ENCODE data around the gene BLMH.
A peak's percentile ranks its signal among the peaks of the same experiment; 100 is the strongest.
"Not testable (repeated sequence)": the region's sequence is repeated elsewhere in the genome, so short reads cannot be mapped to it uniquely, and the experiment has no call there.

The BLMH gene

DNA sequence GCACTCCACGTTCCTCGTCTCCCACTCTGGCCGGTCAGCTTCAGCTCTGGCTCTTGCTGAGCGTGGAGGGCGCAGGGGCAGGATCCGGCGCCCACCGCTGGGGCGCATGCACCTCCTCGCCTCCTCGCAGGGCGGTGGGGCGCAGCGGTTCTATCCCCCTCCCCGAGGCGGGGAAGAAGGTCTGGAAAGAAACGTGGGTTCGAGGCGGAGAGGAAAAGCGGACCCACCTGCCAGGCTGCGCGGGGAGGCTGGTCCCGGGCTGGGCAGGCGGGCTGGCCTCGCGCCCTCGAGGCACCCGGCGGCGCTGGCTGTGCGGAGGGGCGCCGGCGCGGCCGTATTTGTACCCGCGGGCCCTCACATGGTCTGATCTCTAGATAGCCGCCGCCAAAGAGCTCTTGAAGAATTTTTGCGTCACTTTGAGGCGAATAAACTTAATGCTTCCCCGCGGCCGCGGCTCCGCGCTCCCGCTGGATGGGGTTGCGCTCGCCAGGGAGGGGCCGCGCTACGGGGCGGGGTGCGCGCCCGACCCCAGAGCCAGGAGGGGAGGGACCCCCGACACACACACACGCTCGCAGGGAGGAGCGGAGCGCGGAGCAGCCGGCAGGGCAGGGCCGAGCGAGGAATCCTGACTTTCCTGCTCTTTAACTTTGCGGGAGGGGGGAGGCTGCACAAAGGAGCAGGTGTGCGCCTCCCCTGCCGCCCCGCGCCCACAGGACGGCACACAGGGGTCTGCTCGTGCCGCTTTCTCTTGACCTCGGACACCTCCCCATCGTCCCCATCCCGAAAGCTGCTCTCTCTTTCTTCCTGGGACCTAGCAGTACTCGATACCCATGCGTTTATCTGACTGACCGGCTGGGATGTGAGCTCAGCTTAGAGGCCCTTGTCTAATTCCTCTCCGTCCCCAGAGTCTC is 56.1 kb downstream of the BLMH start, which contains the start of gene SLC6A4:
SLC6A4 (minus strand) TSS at position 312 of the 911 bp plus-strand sequence. CDS start 13,739 bp downstream, outside the sequence.
- peak; percentile 62 for DNase-seq (ENCODE audit: low spot score)
- in situ Hi-C loops (cut with MboI; ENCODE audit: low sequenced_read_pairs, unreplicated experiment): no loop called here
- TF ChIP-seq, protein P1, sequence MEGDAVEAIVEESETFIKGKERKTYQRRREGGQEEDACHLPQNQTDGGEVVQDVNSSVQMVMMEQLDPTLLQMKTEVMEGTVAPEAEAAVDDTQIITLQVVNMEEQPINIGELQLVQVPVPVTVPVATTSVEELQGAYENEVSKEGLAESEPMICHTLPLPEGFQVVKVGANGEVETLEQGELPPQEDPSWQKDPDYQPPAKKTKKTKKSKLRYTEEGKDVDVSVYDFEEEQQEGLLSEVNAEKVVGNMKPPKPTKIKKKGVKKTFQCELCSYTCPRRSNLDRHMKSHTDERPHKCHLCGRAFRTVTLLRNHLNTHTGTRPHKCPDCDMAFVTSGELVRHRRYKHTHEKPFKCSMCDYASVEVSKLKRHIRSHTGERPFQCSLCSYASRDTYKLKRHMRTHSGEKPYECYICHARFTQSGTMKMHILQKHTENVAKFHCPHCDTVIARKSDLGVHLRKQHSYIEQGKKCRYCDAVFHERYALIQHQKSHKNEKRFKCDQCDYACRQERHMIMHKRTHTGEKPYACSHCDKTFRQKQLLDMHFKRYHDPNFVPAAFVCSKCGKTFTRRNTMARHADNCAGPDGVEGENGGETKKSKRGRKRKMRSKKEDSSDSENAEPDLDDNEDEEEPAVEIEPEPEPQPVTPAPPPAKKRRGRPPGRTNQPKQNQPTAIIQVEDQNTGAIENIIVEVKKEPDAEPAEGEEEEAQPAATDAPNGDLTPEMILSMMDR (IDR thresholded peaks at IDR 0.05; ENCODE audit: borderline replicate concordance, control extremely low read depth, extremely low read depth, insufficient read depth, missing control alignments): no peak

DNA sequence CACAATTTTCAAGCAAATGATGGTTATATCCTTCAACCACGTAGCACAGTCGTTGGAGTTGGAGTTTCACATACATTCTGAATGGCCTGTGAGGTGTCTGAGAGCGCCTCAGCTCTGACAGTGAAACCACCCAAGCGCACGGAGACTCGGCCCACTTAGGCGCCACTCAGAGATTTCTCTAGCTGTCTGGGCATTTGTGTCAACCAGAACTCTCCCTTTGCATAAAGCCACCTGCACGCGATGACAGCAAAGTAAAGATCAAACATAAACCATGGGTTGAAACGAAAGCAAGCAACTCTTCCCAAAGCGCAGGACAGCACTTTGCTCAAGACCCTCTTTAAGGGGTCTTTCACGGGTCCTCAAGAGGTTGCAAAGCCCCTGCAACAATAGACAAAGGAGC is 56.8 kb downstream of the BLMH start:
- in situ Hi-C loops (cut with MboI; ENCODE audit: low sequenced_read_pairs, unreplicated experiment): no loop called here
- TF ChIP-seq, protein P1 (IDR thresholded peaks at IDR 0.05; ENCODE audit: borderline replicate concordance, control extremely low read depth, extremely low read depth, insufficient read depth, missing control alignments): no peak
- peak; percentile 72 for DNase-seq (ENCODE audit: low spot score)

DNA sequence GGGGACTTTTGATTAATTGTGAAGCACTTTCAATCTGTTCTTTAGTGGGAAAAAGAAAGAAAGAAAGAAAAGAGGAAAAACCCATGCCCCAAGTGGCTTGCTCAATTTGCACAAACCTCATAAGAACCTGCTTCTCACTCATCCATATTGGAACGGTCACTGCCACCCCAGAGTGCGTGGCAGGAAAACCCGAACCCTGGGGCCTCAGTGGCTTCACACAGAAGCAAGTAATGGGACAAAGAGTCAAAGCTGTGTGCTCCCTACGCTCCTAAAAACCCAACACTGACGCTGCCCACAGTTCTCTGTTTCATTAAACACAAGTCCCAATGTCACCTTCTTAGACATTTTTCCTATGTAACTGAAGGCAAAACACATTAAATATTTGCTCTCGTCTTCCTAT is 57.4 kb downstream of the BLMH start:
- DNase-seq (ENCODE audit: low spot score): no peak
- in situ Hi-C loops (cut with MboI; ENCODE audit: low sequenced_read_pairs, unreplicated experiment): no loop called here
- TF ChIP-seq, protein P1 (IDR thresholded peaks at IDR 0.05; ENCODE audit: borderline replicate concordance, control extremely low read depth, extremely low read depth, insufficient read depth, missing control alignments): no peak

DNA sequence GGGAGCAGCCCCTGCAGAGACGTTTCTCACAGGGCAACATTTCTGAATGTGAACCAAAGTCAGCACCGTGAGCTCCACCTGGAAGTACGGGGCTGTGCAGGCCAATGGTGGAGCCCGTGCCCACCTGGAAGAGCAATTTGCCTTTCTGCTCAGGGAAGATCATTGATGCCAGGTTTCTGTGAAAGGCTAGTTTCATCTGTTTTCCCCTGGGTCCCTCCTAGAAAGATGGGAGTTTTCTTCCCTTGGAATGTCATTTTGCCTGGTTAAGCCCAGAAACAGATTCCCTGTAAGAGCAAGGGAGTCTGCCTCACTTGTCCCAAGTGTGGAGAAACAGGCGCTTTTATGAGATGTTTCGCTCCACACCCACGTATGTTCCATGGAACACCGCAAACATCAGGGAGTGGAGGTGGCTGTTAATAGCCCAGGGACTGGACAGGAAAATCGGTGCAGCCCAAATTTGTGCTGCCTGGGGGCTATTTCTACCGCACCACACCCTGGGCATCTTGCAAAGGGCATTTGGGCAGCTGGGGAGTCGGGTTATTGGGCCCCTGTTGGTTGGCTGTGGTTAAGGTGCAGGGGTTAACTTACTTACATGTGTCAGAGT is 58.8 kb downstream of the BLMH start:
- DNase-seq (ENCODE audit: low spot score): peak; percentile 5
- TF ChIP-seq, protein P1 (IDR thresholded peaks at IDR 0.05; ENCODE audit: borderline replicate concordance, control extremely low read depth, extremely low read depth, insufficient read depth, missing control alignments): no peak
- in situ Hi-C loops (cut with MboI; ENCODE audit: low sequenced_read_pairs, unreplicated experiment): no loop called here

DNA sequence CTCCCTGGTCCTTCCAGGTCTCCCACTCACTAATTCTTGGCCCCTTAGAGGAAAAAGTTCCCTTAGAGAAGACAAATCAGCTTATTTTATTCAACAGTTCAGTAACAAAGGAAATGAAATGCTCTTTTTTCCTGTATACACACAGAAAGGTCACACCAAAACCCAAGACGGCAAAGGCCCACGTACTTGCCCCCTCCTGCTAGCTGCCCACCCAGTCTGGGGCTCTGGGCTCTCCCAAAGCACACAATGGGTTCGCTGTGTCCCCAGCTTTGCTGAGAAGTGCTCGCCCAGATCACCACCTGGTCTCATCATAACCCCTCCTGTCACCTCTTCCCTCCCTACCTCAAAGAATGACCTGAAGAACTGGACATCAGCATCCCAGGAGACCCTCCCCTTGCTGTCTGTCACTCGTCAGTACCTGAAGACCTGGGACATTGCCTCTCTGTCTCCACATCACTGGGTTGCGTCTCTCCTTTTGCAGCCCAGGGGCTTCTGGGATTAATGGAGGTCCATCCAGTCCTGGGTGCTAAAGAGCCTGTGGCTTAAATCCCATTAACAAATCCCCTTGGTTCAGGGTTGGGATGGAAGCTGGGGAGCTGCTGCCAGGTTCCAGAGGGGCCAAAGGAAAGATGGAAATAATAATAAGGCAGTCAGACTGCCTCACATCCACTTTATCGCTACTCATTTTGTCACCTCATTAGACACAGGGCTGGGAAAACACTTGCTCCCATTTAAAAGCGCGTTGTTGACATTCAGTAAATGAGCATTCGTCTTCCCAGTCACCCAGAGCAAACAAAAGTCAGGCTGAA is 59.5 kb downstream of the BLMH start:
- in situ Hi-C loops (cut with MboI; ENCODE audit: low sequenced_read_pairs, unreplicated experiment): no loop called here
- DNase-seq (ENCODE audit: low spot score): peak; percentile 7
- TF ChIP-seq, protein P1 (IDR thresholded peaks at IDR 0.05; ENCODE audit: borderline replicate concordance, control extremely low read depth, extremely low read depth, insufficient read depth, missing control alignments): no peak

DNA sequence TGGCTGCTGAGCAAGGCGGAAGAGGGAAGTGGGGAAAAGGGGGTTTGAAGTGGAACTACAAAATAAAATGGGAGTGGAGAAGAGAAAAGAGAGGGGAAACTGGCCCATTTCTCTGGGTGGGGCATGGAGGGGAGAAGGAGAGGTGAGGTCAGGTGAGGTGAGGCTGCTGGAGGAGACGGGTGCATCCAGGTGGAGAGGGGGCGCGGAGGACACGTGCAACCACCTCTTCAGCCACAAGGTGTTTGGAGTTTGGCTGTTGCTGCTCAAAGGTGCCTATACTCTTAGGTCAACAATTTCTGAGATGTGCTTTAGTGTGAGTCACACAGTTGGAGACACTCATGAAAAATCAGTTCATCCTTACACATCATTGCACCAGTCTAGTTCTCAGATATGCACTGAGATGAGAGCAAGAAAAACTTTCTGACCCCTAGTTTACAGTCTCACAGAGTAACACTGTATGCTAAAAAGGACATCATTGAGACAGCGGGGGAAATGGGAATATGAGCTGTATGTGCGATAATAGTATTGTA is 61.1 kb downstream of the BLMH start:
- in situ Hi-C loops (cut with MboI; ENCODE audit: low sequenced_read_pairs, unreplicated experiment): no loop called here
- no peak for DNase-seq (ENCODE audit: low spot score)
- TF ChIP-seq, protein P1 (IDR thresholded peaks at IDR 0.05; ENCODE audit: borderline replicate concordance, control extremely low read depth, extremely low read depth, insufficient read depth, missing control alignments): no peak

DNA sequence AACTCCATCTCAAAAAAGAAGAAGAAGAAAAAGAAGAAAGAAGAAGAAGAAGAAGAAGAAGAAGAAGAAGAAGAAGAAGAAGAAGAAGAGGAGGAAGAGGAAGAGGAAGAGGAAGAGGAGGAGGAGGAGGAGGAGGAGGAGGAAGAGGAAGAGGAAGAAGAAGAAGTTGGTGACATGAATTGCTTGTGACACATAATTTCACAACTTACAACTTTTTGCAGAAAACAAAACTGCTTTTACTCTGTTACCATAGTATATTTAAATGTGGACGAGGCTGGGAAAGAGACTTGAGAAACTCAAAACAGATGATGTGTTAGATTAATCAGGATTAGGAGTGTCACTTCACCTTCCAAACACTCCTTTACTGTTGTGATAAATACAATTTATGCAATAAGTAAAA is 61.7 kb downstream of the BLMH start:
- in situ Hi-C loops (cut with MboI; ENCODE audit: low sequenced_read_pairs, unreplicated experiment); DNase-seq (ENCODE audit: low spot score): not testable (repeated sequence)
